ENCODE measurements around the gene SIRT7.
"Not testable (repeated sequence)": the region's sequence is repeated elsewhere in the genome, so short reads cannot be mapped to it uniquely, and the experiment has no call there.

SIRT7 gene

DNA sequence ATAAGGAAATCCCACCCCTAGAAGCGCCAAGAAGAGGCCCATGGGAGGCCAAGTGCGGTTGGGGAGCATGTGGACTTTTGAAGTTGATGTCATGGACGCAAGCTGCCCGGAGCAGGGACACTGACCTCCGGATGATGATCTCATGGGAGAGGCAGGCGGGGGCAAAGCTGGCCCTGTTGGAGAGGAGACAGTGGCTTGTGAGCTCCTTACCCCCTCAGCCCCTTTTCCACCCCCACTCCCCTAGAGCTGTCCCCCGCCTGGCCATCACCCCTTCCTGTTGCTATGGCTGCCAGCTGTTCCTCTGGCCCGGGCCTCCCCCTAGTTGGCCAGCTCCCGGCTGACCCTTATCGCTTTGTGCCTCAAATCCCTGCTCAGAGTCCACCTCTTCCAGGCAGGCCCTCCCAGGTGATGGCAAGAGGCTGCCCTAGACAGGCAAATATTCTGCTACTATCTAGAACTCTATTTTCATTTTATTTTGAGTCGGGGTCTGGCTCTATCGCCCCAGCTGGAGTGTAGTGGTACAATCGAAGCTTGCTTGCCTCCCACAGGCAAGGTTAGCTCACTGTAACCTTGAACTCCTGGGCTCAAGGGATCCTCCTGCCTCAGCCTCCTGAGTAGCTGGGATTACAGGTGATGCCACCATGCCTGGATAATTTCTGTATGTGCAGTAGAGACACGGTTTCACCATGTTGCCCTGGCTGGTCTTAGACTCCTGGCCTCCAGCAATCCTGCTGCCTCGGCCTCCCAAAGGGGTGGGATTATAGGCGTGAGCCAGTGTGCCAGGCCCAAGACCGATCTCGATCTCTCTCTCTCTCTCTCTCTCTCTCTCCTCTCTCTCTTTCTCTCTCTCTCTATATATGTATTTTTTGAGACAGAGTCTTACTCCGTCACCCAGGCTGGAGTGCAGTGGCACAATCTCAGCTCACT lies 36.4 kb upstream of the SIRT7 start:
- DNase-seq, result no peak

DNA sequence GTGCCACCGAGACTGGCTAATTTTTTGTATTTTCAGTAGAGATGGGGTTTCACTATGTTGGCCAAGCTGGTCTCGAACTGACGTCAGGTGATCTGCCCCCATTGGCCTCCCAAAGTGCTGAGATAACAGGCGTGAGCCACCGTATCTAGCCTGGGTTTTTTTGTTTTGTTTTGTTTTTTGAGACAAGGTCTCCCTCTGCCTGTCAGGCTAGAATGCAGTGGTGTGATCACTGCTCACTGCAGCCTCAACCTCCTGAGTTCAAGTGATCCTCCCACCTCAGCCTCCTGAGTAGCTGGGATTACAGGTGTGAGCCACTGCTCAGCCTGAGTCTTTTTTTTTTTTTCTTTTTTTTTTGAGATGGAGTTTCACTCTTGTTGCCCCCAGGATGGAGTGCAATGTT lies 35.5 kb upstream of the SIRT7 start:
- not testable (repeated sequence) for DNase-seq

DNA sequence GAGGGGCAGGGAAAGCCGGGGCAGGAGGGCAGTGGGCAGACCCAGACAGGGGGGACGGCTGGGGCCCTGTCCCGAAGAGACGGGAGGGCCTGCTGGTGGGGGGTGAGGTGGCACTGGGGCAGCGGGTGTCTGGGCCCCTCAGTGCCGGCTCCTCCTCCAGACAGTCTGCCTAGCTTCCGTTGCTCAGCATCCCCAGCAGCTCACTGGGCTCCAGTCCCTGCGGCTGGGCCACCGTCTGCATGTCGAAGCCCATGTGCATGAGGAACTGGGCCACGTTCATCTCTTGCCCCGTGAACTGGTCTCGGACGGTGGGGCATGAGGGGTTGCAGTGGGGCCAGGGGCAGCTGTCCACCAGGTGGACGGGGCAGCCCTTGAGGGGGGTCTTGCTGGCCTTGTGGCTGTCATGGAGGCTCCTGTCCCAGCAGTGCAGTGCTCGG lies 34.8 kb upstream of the SIRT7 start:
- no peak for DNase-seq

DNA sequence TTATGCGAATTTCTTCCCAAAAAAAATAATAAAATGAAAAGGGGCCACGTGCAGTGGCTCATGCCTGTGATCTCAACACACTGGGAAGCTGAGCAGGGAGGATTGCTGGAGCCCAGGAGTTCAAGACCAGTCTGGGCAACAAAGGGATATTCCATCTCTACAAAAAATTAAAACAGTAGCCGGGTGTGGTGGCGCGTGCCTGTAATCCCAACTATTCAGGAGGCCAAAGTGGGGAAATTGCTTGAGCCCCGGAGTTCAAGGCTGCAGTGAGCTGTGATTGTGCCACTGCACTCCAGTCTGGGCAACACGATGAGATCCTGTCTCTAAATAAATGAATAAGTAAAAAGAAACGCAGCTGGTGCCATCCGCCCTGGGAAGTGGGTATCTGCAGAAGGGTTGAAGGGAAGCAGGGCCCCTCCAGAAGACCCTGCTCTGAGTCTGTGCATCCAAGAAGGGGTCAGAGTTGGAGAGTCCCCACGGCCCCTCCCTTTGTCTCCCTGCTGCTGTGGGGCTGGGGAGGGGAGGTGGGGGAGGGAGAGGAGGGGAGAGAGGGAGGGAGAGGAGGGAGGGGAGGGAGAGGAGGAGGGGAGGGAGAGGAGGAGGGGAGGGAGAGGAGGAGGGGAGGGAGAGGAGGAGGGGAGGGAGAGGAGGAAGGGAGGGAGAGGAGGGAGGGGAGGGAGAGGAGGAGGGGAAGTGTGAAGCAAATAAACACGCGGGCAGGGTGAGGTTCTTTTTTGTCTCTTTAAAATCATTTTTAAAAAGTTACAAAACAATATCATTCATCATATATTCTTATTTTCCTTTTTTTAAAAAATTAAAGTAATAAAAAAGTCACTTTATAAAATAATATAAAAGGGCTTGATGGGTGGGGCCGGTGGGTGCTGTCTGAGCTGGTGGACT lies 34.1 kb upstream of the SIRT7 start:
- DNase-seq, result no peak

DNA sequence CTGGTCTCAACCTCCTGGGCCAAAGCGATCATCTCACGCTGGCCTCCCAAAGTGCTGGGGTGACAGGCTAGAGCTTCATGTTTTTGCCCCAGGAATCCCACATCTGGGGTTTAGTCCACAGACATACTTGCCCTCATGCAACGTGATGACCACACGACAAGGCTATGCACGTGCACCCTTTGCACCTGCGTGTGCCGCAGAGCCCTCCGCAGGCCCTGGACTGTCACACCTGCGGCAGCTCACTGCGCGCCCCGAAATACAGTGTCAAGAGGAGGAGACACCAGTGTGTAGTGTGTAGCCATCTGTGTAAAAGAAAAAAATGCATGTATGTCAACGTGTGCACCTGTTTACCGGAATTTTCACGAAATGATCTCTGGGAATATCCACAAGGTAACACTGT lies 32.5 kb upstream of the SIRT7 start:
- DNase-seq, result no peak

DNA sequence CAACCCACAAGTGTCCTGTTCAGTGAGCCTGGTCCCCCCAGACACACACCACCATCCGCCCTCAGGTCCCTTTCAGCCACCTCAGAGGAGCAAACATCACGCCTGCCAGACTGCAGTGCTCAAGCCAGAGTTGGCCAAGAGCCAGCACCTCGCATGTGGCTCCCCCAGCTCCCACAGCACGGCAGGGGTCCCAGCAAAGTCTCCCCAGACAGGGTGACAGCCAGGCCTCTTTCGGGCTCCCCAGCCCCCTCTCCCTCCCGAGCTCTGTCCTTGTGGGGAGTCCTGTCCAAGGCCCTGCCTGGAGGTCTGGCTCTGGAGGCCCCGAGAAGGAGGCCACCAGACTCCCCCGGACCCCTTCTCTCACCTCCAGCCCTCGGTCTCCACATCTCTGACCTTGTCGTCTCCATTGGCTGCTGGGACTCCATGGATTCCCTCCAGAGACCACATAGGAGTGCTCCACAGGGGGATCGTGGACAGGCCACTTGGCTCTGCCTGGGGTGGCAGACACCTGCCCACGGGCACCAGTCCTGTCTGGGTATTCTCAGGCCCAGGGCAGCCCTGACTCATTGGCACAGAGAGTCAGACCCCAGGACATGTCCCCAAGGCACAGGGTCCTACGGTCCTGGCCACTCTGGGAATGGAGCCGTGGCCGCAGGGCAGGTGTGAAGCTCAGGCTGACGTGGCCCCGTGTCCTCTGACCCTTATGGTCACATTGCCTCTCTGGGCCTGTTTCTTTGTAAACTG lies 30.8 kb upstream of the SIRT7 start:
- no peak for DNase-seq

DNA sequence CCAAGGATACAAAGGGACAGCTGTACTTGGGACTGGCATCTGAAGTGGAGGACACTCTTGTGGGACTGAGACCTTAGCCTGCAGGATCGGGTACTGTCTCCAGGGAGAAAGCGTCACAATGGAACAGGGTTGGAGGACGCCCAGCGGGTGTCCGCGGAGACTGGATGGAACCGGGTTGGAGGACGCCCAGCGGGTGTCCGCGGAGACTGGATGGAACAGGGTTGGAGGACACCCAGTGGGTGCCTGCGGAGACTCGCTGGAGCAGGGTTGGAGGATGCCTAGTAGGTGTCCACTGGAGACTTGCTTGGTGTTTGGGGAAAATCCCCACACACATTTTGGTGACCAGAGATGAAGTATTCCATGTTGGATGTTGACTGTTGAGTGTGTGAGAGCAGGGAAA lies 29.2 kb upstream of the SIRT7 start, which contains the start of gene MYADML2:
Gene MYADML2 (minus strand): TSS at position 45 of the 400 bp plus-strand sequence. CDS start 5,492 bp downstream, outside the sequence.
- DNase-seq, result no peak

DNA sequence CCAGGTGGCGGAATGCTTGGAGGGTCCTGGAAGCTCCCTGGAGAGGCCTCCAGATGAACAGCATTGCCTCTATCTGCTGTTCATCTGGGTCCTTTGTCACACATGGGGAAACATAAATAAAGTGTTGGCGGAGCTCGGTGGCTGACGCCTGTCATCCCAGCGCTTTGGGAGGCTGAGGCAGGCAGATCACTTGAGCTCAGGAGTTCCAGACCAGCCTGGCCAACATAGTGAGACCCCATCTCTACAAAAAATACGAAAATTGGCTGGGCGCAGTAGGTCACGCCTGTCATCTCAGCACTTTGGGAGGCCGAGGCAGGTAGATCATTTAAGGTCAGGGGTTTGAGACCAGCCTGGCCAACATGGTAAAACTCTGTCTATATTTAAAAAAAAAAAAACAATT lies 26.9 kb upstream of the SIRT7 start:
- no peak for DNase-seq

DNA sequence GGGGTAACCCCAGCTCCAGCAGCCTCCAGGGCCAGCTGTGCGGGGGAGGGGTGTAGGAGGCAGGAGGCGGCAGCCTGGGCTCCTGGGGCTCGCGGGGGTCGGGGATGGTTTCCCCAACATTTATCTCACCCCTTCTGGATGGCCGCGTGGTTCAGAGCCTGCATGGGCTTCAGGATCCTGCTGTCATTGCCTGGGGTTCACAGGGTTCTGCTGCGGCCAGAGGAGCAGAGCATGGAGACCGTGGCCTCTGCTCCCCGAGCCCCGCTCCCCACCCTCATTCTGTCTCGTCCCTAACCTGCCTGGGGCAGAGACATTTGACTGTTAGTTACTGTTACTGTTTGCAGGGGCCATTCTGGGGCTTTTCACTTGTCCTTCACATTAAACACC lies 24.2 kb upstream of the SIRT7 start:
- no peak for DNase-seq

DNA sequence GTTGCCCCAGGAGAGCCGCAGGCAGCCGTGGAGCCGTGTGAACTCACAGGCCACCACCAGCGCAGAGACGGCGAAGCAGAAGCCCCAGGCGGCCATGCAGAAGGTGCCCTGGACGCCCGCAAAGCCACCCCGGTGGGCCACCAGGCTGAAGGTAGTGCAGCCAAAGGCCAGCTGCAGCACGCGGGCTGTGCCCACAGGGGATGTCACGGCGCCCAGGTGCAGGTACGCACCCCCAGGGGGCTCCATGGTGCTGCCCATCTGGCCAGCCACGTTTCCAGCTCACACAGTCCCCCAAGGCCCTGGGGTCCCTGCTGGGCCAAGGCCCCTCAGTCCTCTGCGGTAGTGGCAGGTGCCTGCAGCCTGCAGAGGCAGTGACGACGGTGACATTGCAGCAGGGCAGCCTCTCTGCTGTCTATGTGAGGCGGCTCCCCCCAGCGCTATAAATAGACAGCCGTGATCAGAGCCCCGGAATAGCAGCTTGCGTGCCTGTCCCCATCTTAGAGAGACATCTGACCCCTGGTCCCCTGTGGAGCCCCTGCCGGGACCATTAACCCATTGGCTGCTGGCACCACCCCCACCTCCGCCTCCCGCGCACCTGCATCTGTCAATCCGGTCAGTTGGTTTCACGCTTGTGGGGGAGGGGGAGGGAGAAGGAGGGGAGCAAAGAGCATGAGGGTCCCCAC lies 23.6 kb upstream of the SIRT7 start:
- DNase-seq, result no peak

DNA sequence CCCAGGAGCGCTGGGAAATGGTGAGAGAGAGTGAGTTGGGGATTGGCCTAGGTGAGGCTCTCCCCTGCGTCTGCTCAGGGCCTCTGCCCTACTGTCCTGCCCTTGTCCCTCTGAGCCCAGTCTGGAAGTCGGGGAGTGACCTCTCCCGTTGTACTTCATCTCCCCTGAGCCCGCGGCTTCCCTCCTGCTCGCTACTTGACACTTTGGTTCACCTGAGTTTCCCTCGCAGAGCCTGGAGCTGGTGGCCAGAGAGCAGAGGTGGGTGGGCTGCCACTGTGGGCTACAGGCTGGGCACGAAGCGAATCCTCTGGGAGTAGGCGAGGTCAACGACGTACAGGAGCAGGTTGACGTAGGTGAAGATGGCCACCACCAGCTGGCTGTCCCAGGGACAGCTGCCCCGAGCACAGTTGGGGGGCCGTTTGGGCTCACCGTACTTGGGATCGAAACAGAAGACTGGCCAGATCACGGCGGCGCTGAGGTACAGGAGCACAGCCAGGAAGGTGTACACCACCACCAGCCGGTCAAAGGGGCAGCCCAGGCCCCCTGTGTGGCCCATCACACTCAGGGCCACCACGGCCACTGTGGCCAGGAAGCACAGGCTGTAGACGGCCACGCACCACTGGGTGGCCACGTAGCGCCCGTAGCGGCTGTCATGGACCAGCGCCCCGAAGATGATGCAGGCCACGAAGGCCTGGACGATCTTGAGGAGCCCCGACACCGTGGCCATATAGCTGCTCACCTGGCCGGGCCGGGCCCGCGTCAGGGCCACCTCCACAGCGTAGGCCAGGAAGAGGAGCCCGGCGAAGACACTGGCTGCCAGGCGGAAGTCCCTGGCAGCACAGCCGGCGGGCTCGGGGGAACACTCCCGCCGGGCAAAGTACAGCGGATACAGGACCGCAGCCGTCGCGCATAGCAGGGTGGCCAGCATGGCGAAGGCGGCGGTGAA lies 22.8 kb upstream of the SIRT7 start:
- no peak for DNase-seq

DNA sequence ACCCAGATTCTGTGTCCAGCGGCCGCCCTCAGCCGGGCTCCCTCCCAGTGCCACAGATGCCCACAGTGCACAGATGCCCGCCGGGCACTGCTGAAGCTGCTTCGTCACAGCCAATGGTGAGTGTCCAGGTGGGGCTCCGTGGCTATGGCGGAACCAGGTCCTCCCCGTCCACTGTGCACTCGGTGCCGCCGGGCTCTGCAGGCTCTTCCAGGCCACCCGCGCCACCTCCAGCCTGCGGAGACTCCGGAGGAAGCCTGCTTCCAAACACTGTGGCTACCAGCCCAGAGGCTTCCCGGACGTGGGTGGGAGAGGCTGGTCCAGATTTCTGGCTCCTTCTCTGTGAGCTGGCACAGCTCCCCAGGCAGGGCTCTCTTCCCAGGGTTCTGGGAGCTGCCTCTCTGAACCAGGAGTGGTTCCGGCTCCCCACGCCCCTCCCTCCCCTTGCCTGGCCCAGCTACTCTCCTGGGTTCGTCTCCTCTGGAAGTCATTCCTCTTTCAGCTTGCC lies 22.0 kb upstream of the SIRT7 start:
- DNase-seq, result no peak

DNA sequence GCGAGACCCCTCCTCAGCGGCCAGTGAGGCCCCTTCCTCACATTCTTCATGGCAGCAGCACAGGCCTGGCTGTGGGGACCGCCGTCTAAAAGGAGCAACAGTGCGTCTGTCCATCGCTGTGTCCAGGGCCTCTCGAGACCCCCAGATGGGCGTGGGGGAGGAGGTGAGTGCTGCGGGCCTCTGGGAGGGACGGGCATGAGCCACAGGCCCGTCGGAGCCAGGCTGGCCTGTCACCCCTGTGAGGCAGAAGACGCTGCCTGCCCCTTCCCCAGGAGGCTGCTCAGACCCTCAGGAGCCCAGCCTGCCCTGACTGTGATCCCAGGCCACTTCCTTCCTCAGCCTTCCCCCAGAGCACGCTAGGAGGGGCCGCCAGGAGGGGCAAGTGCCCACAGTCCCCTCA lies 21.2 kb upstream of the SIRT7 start:
- DNase-seq, result no peak

DNA sequence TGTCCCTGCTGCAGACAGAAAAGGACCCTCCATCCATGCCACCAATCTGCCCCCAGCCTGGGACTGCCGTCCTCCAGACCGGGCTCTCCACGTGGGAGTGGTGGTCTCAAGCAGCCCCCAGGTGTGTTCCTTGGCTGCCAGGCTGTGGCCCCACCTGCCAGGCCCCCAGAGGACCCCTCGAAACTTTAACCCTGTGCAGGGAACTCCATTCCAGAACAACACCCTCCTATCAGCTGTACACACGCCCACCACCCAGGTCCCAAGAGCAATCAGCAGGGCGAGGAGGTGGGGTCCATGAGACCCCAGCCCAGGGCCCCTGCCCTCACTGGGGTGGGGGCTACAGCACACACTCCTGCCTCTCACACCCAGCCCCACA lies 17.7 kb upstream of the SIRT7 start:
- DNase-seq, result no peak

DNA sequence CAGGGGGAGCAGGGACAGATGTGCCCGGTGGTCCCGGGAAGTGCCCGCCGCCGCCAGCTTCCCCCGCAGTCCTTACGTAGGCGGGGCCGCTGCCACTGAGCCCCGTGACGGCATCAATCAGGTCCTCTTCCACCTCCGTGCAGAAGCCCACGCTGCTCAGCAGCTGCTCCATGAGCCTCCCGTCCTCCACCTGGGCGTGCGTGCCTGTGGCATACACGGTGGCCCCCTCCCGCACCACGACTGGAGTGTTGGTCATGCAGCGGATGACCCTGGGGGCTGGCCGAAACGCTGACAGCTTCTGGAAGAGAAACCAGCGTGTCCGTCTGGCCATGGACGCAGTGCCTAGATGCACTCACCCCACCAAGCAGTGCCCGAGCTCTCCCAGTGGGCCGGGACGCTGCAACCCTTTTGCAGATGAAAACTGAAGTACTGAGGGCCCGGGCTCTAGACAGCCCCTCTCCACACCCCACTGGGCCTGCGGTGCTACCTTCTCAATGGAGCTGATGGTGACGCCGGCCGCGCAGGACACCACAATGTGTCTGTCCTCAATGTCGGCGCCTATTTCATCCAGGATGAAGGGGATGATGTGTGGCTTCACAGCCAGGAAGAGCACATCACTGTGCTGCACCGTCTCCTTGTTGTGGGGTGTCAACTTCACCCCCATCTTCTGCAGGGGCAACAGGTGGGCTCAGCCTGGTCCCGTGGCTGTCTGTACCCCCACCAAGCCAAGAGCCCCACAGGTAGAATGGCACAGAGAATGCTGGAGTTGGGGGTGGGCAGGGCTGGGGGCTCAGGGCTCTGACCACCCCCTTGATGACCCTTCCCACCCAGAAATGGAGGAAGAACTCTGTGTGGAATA lies 17.1 kb upstream of the SIRT7 start:
- DNase-seq, result no peak

DNA sequence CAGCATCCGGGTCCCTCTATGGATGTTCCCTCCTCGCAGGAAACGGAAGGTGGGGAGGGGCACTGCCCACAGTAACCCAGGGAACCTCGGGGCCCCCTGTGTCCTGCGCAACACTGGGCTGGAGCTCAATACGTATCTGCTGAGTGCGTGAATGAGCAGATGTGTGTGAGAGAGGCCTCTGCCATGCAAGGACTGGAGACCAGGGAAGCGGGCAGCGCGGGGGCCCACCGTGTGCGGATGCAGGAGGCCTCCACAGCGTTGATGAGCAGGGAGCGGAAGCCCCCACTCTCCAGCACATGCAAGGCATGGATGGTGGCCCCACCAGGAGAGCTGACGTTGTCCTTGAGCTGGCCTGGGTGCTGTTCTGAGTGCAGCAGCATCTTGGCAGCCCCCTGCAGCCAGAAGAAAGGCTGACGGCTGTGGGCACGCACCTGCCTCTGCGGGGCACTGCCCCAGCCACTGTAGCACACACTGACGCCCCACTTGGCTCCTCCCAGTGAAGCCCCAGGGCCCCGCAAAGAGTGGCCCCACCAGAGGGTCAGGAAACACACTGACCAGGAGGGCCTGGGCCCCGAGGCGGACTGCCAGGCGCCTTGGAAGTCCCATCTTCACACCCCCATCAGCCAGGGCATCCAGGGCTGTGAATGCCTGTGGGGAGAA lies 16.3 kb upstream of the SIRT7 start:
- no peak for DNase-seq

DNA sequence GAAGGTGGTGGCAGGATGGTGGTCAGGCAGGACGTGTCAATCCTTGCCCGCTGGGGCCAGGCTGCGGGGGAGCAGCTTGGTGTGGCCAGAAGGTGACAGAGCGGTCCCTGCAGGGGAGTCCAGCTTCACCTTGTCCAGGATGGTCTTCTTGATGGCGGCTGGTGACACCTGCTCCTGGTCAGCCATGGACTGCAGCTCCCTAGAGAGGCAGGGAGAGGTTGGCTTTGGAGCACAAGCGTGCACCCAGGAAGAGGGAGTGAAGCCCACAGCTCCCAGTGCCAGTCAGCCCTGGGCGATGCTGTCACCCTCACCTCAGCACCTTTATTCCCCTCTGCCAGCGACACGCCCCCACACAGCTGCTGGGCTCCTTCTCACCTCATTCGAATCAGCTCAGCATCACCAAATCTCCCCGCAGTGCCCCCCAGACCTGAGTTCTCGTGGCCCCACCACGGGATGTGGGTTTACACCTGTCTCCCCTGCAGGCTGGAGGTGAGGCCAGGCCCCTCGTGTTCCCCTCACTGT lies 15.3 kb upstream of the SIRT7 start:
- no peak for DNase-seq

DNA sequence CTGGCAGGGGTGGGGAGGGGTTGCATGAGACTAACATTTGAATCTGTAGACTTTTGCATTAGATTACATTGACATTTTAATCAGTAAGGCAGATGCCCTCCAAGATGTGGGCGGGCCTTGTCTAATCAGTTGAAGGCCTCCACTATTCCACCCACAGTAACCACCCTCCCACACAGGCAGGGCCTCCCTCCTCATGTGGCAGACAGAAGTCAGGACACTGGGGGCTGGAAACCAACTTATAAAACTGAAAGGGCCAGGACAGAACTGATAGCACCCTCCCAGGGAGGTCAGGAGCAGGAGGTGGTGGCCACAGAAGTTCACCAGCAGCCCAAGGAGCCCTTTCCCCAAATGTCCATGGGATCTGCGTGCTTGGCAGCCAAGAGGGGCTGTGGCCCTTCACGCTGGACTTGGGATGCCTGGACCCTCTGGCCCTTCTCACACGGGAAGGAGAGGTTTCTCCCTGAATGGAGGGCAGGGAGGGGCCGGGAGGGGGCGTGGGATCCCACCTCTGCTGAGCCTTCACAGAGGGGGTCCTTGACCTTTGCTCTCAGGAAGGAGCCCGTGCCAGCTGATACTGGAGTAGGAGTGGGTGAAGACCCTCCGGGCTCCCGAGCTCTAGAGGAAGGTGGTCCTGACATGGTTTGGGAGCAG lies 14.5 kb upstream of the SIRT7 start:
- no peak for DNase-seq
